ENCODE results near the gene WDFY3.

DNA sequence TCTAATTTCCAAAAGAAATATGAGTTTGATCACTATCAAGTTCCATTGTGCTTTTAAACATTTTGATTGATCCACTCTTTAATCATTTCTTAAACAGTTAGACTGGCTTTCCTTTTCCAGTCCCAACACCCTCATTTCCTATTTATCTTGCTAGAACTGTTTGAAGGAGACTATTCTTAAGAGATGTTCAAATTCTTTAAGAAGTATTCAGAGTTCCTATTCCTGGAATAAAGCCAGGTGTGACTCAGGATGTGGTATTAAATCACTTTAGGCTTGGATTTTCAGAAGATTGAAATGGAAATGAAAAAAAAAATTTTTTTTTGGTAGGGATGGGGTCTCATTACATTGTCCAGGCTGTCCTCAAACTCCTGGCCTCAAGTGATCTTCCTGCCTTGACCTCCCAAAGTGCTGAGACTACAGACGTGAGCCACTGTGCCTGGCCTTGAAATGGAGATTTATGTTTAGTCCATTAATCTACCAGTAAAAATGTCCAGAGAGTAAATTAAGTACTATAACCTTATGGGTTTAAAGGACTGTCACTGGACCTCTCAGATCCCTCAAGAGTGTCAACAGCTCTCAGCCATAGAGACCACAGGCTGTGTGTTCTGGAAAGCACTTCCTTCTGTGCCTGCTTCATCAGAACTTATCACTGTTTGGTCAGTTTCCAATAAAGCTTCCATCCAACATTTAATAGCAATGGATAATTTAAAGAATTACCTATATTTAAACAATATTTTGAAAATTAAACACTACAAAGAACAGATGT, 292.8 kb downstream of the WDFY3 start:
- TF ChIP-seq, protein P1, sequence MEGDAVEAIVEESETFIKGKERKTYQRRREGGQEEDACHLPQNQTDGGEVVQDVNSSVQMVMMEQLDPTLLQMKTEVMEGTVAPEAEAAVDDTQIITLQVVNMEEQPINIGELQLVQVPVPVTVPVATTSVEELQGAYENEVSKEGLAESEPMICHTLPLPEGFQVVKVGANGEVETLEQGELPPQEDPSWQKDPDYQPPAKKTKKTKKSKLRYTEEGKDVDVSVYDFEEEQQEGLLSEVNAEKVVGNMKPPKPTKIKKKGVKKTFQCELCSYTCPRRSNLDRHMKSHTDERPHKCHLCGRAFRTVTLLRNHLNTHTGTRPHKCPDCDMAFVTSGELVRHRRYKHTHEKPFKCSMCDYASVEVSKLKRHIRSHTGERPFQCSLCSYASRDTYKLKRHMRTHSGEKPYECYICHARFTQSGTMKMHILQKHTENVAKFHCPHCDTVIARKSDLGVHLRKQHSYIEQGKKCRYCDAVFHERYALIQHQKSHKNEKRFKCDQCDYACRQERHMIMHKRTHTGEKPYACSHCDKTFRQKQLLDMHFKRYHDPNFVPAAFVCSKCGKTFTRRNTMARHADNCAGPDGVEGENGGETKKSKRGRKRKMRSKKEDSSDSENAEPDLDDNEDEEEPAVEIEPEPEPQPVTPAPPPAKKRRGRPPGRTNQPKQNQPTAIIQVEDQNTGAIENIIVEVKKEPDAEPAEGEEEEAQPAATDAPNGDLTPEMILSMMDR (IDR thresholded peaks at IDR 0.05; ENCODE audit: poor library complexity): no peak
- TF ChIP-seq EZH2phosphoT487 (IDR thresholded peaks at IDR 0.05; ENCODE audit: low read depth, severe bottlenecking, unreplicated experiment) (no peak), EZH2 (IDR thresholded peaks at IDR 0.05; ENCODE audit: borderline replicate concordance) (no peak)

Measured in hepatocyte (in vitro differentiated cells).